Thyroid gland (tissue), 4 donors: ENCODE measurements around the gene BTRC. TPM values are rescaled to one million over a fixed set of nuclear protein-coding genes. Genes with fewer than 3 reads are reported as not detected.

Source experiments
- DNase-seq, 2 donors: peaks; one replicate each; pipeline ENCODE4 v3.0.0-alpha.2; 2019
- H3K27ac ChIP-seq, 3 donors: fragments of 200-600 bp; sonication (generic); 1 replicate in 2 of 3; 2 replicates in 1 of 3; pipeline ENCODE4 v1.5.1; 2016 to 2019; ENCODE audit warnings: mild to moderate bottlenecking in 1 of 3, moderate library complexity in 1 of 3
- H3K27me3 ChIP-seq: fragments of 200-600 bp; sonication (generic); one replicate; pipeline ENCODE4 v1.5.1; 2019
- H3K36me3 ChIP-seq, 2 donors: fragments of 200-600 bp; sonication (generic); one replicate each; pipeline ENCODE4 v1.5.1; 2016 to 2019
- H3K4me1 ChIP-seq, 2 donors: fragments of 200-600 bp; sonication (generic); one replicate each; pipeline ENCODE4 v1.5.1; 2017 to 2019
- H3K4me3 ChIP-seq, 3 donors: fragments of 200-600 bp; sonication (generic); replicated peaks in 1 of 3; 1 replicate in 2 of 3; 2 replicates in 1 of 3; pipeline ENCODE4 v1.5.1; 2016; ENCODE audit warnings: mild to moderate bottlenecking in 1 of 3
- H3K9me3 ChIP-seq: fragments of 200-600 bp; sonication (generic); one replicate; pipeline ENCODE4 v1.5.1; 2017
- CTCF ChIP-seq, 6 experiments: fragments of 200-600 bp in 3 of 6; fragments of 450-650 bp in 3 of 6; sonication (generic) in 3 of 6; IDR thresholded peaks; one replicate each; pipeline ENCODE4 v1.5.1; 2016 to 2019; ENCODE audit warnings: antibody characterized with exemption in 6 of 6, mild to moderate bottlenecking in 2 of 6, inconsistent platforms in 1 of 6, moderate library complexity in 1 of 6
- POLR2A ChIP-seq, 2 donors: fragments of 450-650 bp; IDR thresholded peaks; one replicate each; pipeline ENCODE4 v1.6.1; 2017; ENCODE audit warnings: antibody characterized with exemption in 2 of 2, mild to moderate bottlenecking in 2 of 2, moderate library complexity in 1 of 2
- WGBS, 2 donors: methylation state at CpG; one replicate each; pipeline ENCODE4 v1.1.5; 2017; 5-methylcytosine and 5-hydroxymethylcytosine counted together
- intact Hi-C: fragments of 100-400 bp; cut with DNase I; formaldehyde crosslinking; loops from one replicate; pipeline ENCODE4 v1.15.1; 2023
- total RNA-seq, 4 donors: library from RNA; depleted of rRNA; stranded (reverse); fragments of >200 nt; gene quantifications; one replicate each; pipeline ENCODE4 v1.2.3, GENCODE V29; 2016

Gene BTRC
- total RNA-seq, 4 donors from 2014 or later: 14.5 to 70.4 (median 22.7) TPM

- H3K27me3 ChIP-seq: no peaks in the 10 kb centered on the region
- TF ChIP-seq POLR2A (IDR thresholded peaks at IDR 0.05) (no peak), CTCF (IDR thresholded peaks at IDR 0.05) (no peak)
- intact Hi-C loops: no loop called here
- WGBS, 2 donors: 93% methylated on average over 3 of the region's 3 CpGs
- H3K4me1 ChIP-seq: no peaks in the 10 kb centered on the region
- no peak overlapping the region for H3K4me3 ChIP-seq
- no peak overlapping the region for H3K27ac ChIP-seq
- H3K36me3 ChIP-seq: no peaks in the 10 kb centered on the region
- no peak for DNase-seq
- no peaks in the 10 kb centered on the region for H3K9me3 ChIP-seq
These were observed 138.2 kb downstream of the BTRC start for GRCh38 chr10:101492205-101492604.

GRCh38 chr10:101492814-101493213 lies 138.8 kb downstream of the BTRC start:
- Histone ChIP-seq H3K36me3 (no peaks in the 10 kb centered on the region), H3K27ac (no peak overlapping the region), H3K9me3 (no peaks in the 10 kb centered on the region), H3K27me3 (no peaks in the 10 kb centered on the region), H3K4me3 (no peak overlapping the region), H3K4me1 (no peaks in the 10 kb centered on the region)
- no peak for TF ChIP-seq POLR2A (IDR thresholded peaks at IDR 0.05)
- no peak for TF ChIP-seq CTCF (IDR thresholded peaks at IDR 0.05)
- intact Hi-C loops: no loop called here
- no peak for DNase-seq
- WGBS, 2 donors: 93 to 96% methylated on average over 1 of the region's 1 CpG

GRCh38 chr10:101493249-101493648 lies 139.3 kb downstream of the BTRC start:
- Histone ChIP-seq H3K27me3 (no peaks in the 10 kb centered on the region), H3K4me3 (no peak overlapping the region), H3K9me3 (no peaks in the 10 kb centered on the region), H3K36me3 (no peaks in the 10 kb centered on the region), H3K4me1 (no peaks in the 10 kb centered on the region), H3K27ac (no peak overlapping the region)
- TF ChIP-seq POLR2A (IDR thresholded peaks at IDR 0.05): no peak
- no peak for DNase-seq
- intact Hi-C loops: no loop called here
- 93 to 98% methylated on average over 1 of the region's 1 CpG for WGBS, 2 donors

GRCh38 chr10:101493782-101494281 lies 139.9 kb downstream of the BTRC start:
- Histone ChIP-seq H3K9me3 (no peaks in the 10 kb centered on the region), H3K36me3 (no peaks in the 10 kb centered on the region), H3K27me3 (no peaks in the 10 kb centered on the region), H3K4me1 (no peaks in the 10 kb centered on the region), H3K4me3 (no peak overlapping the region), H3K27ac (no peak overlapping the region)
- 66 to 67% methylated on average over 1 of the region's 1 CpG for WGBS, 2 donors
- TF ChIP-seq POLR2A (IDR thresholded peaks at IDR 0.05) (no peak), CTCF (IDR thresholded peaks at IDR 0.05) (no peak)
- DNase-seq: no peak
- intact Hi-C loops: no loop called here

GRCh38 chr10:101494650-101495049 lies 140.7 kb downstream of the BTRC start:
- WGBS, 2 donors: 87 to 100% methylated on average over 1 of the region's 1 CpG
- no peaks in the 10 kb centered on the region for H3K9me3 ChIP-seq
- H3K4me3 ChIP-seq: no peak overlapping the region
- DNase-seq: no peak
- H3K36me3 ChIP-seq: no peaks in the 10 kb centered on the region
- no peak overlapping the region for H3K27ac ChIP-seq
- H3K4me1 ChIP-seq: no peaks in the 10 kb centered on the region
- TF ChIP-seq CTCF (IDR thresholded peaks at IDR 0.05): no peak
- no peak for TF ChIP-seq POLR2A (IDR thresholded peaks at IDR 0.05)
- H3K27me3 ChIP-seq: no peaks in the 10 kb centered on the region
- intact Hi-C loops: no loop called here
